Smooth muscle cell (in vitro differentiated cells): ENCODE results near the gene COL4A2. TPM values are rescaled to one million over a fixed set of nuclear protein-coding genes. Genes with fewer than 3 reads are reported as not detected.

ENCODE experiments used
- DNase-seq: peaks from one replicate; lab custom pipeline; 2025; ENCODE audit not compliant: unreplicated experiment; lab: John Stamatoyannopoulos, UW
- H2AFZ ChIP-seq: fragments of 200-600 bp; sonication (generic); 2 replicates; pipeline ENCODE4 v1.6.0; 2016; ENCODE audit warnings: antibody characterized with exemption, low read depth, mild to moderate bottlenecking
- H3F3A ChIP-seq: fragments of 200-600 bp; sonication (generic); 2 replicates; pipeline ENCODE4 v1.6.0; 2017; ENCODE audit warnings: antibody characterized with exemption, low read depth
- H3K27ac ChIP-seq: fragments of 200-600 bp; sonication (generic); 2 replicates; pipeline ENCODE4 v1.5.1; 2016; ENCODE audit warnings: low read depth, mild to moderate bottlenecking
- H3K27me3 ChIP-seq: fragments of 200-600 bp; sonication (generic); 2 replicates; pipeline ENCODE4 v1.6.1; 2016; ENCODE audit warnings: low read depth, mild to moderate bottlenecking
- H3K36me3 ChIP-seq: fragments of 200-600 bp; sonication (generic); 2 replicates; pipeline ENCODE4 v1.5.1; 2016; ENCODE audit warnings: low read depth
- H3K4me1 ChIP-seq: fragments of 200-600 bp; sonication (generic); 2 replicates; pipeline ENCODE4 v1.5.1; 2016; ENCODE audit warnings: low read depth
- H3K4me2 ChIP-seq: fragments of 200-600 bp; sonication (generic); 2 replicates; pipeline ENCODE4 v1.6.0; 2016; ENCODE audit warnings: mild to moderate bottlenecking
- H3K4me3 ChIP-seq: fragments of 200-600 bp; sonication (generic); 2 replicates; pipeline ENCODE4 v1.5.1; 2016; ENCODE audit warnings: mild to moderate bottlenecking
- H3K79me2 ChIP-seq: fragments of 200-600 bp; sonication (generic); 2 replicates; pipeline ENCODE4 v1.6.0; 2016; ENCODE audit warnings: low read depth, mild to moderate bottlenecking
- H3K9ac ChIP-seq: fragments of 200-600 bp; sonication (generic); 2 replicates; pipeline ENCODE4 v1.6.0; 2016; ENCODE audit warnings: low read depth
- H3K9me3 ChIP-seq: fragments of 200-600 bp; sonication (generic); replicated peaks from 2 replicates; pipeline ENCODE4 v1.5.1; 2016; ENCODE audit warnings: low read depth
- H4K20me1 ChIP-seq: fragments of 200-600 bp; sonication (generic); 2 replicates; pipeline ENCODE4 v1.6.0; 2016; ENCODE audit warnings: low read depth
- CTCF ChIP-seq: fragments of 200-600 bp; sonication (generic); IDR thresholded peaks from 2 replicates; pipeline ENCODE4 v1.5.1; 2017; ENCODE audit warnings: borderline replicate concordance, mild to moderate bottlenecking, antibody characterized with exemption; ENCODE audit not compliant: insufficient read depth, poor library complexity, severe bottlenecking
- WGBS: methylation state at CpG from one replicate; pipeline ENCODE4 v1.1.7; 2016; ENCODE audit warnings: low lambda C conversion rate; 5-methylcytosine and 5-hydroxymethylcytosine counted together
- polyA plus RNA-seq: library from polyadenylated mRNA; unstranded; fragments of >200 nt; fragmentation: Nextera tagmentation; extraction: Ambion mirVana; gene quantifications from 2 replicates; pipeline ENCODE4 v1.2.1, GENCODE V29; 2016
- total RNA-seq: library from RNA; depleted of rRNA; stranded (reverse); fragments of >200 nt; gene quantifications from 2 replicates; pipeline ENCODE4 v1.2.3, GENCODE V29; 2014

Gene COL4A2
- total and polyA plus RNA-seq, 2 experiments from 2014 or later: 1,456 to 2,786 TPM

- no peak for DNase-seq
- H3K36me3 ChIP-seq: peaks cover 4% of the 10 kb centered on the region
- no peaks in the 10 kb centered on the region for H3K27me3 ChIP-seq
- no peak overlapping the region for H3K4me3 ChIP-seq
- H3K9ac ChIP-seq: no peak overlapping the region
- no peak overlapping the region for H3K4me2 ChIP-seq
- peaks cover 14% of the 10 kb centered on the region for H3K4me1 ChIP-seq
- 95% methylated on average over 3 of the region's 3 CpGs for WGBS
- H4K20me1 ChIP-seq: peaks cover 100% of the 10 kb centered on the region
- H3F3A ChIP-seq: peaks cover 53% of the 10 kb centered on the region
- H2AFZ ChIP-seq: no peak overlapping the region
- no peak for TF ChIP-seq CTCF
- H3K9me3 ChIP-seq: no peaks in the 10 kb centered on the region
- peak overlapping the region; percentile 63 for H3K27ac ChIP-seq
- H3K79me2 ChIP-seq: peaks cover 98% of the 10 kb centered on the region
Observed at GRCh38 chr13:110293649-110294048, 13.4 kb upstream of the COL4A2 start.

- peaks cover 53% of the 10 kb centered on the region for H3F3A ChIP-seq
- H3K9me3 ChIP-seq: no peaks in the 10 kb centered on the region
- H4K20me1 ChIP-seq: peaks cover 100% of the 10 kb centered on the region
- H3K9ac ChIP-seq: no peak overlapping the region
- H3K4me1 ChIP-seq: peaks cover 19% of the 10 kb centered on the region
- 89% methylated on average over 3 of the region's 3 CpGs for WGBS
- peaks cover 4% of the 10 kb centered on the region for H3K36me3 ChIP-seq
- peak overlapping the region; percentile 63 for H3K27ac ChIP-seq
- no peak for TF ChIP-seq CTCF
- no peak for DNase-seq
- no peak overlapping the region for H3K4me2 ChIP-seq
- no peaks in the 10 kb centered on the region for H3K27me3 ChIP-seq
- H3K79me2 ChIP-seq: peaks cover 100% of the 10 kb centered on the region
- H2AFZ ChIP-seq: no peak overlapping the region
- no peak overlapping the region for H3K4me3 ChIP-seq
Observed at GRCh38 chr13:110294146-110294545, 12.9 kb upstream of the COL4A2 start.

- Histone ChIP-seq H4K20me1 (peaks cover 100% of the 10 kb centered on the region), H3F3A (peaks cover 50% of the 10 kb centered on the region), H3K79me2 (peaks cover 100% of the 10 kb centered on the region), H3K4me2 (no peak overlapping the region), H3K9ac (no peak overlapping the region), H3K27me3 (no peaks in the 10 kb centered on the region), H3K36me3 (peaks cover 4% of the 10 kb centered on the region), H3K4me3 (no peak overlapping the region), H3K27ac (peak overlapping the region; percentile 63), H3K9me3 (no peaks in the 10 kb centered on the region), H3K4me1 (peaks cover 24% of the 10 kb centered on the region), H2AFZ (no peak overlapping the region)
- TF ChIP-seq CTCF: no peak
- DNase-seq: no peak
Observed at GRCh38 chr13:110294622-110295021, 12.5 kb upstream of the COL4A2 start.

- H3K27ac ChIP-seq: peak overlapping the region; percentile 94
- no peak overlapping the region for H2AFZ ChIP-seq
- H3K4me2 ChIP-seq: peak overlapping the region; percentile 15
- no peaks in the 10 kb centered on the region for H3K27me3 ChIP-seq
- H3K9ac ChIP-seq: no peak overlapping the region
- TF ChIP-seq CTCF: no peak
- H3K9me3 ChIP-seq: no peaks in the 10 kb centered on the region
- H3K4me1 ChIP-seq: peaks cover 43% of the 10 kb centered on the region
- peaks cover 100% of the 10 kb centered on the region for H4K20me1 ChIP-seq
- no peak overlapping the region for H3K4me3 ChIP-seq
- peaks cover 52% of the 10 kb centered on the region for H3F3A ChIP-seq
- H3K79me2 ChIP-seq: peaks cover 98% of the 10 kb centered on the region
- peaks cover 4% of the 10 kb centered on the region for H3K36me3 ChIP-seq
- DNase-seq: no peak
- WGBS: 79% methylated on average over 6 of the region's 6 CpGs
Observed at GRCh38 chr13:110297011-110297410, 10.1 kb upstream of the COL4A2 start.
